Epidermal melanocyte (primary cell): ENCODE measurements around the gene KCNJ5.
A peak's percentile ranks its signal among the peaks of the same experiment; 100 is the strongest.

Source experiments
- DNase-seq: peaks from one replicate; pipeline ENCODE4 v3.0.0; 2011; ENCODE audit warnings: low spot score; ENCODE audit not compliant: insufficient read length

KCNJ5 gene

GRCh38 chr11:128890543-128891368 is at the start of gene KCNJ5:
Gene KCNJ5, plus strand, starts transcription at chr11:128891356. Its CDS starts 19,918 bp downstream, at chr11:128911274.
- DNase-seq: no peak

- DNase-seq: no peak
Measured at GRCh38 chr11:128841461-128842072, 49.6 kb upstream of the KCNJ5 start.

- DNase-seq: no peak
Measured at GRCh38 chr11:128843198-128843785, 47.9 kb upstream of the KCNJ5 start.

- DNase-seq: no peak
Measured at GRCh38 chr11:128845334-128845780, 45.8 kb upstream of the KCNJ5 start.

GRCh38 chr11:128846985-128847384 is 44.2 kb upstream of the KCNJ5 start:
- no peak for DNase-seq

GRCh38 chr11:128848815-128849455 is 42.2 kb upstream of the KCNJ5 start:
- no peak for DNase-seq

GRCh38 chr11:128852327-128853023 is 38.7 kb upstream of the KCNJ5 start:
- no peak for DNase-seq

GRCh38 chr11:128853559-128853958 is 37.6 kb upstream of the KCNJ5 start:
- no peak for DNase-seq

GRCh38 chr11:128854841-128855240 is 36.3 kb upstream of the KCNJ5 start:
- DNase-seq: no peak

- no peak for DNase-seq
Measured at GRCh38 chr11:128856241-128856640, 34.9 kb upstream of the KCNJ5 start.

GRCh38 chr11:128857341-128857740 is 33.8 kb upstream of the KCNJ5 start:
- no peak for DNase-seq

GRCh38 chr11:128859563-128860441 is 31.4 kb upstream of the KCNJ5 start:
- no peak for DNase-seq

GRCh38 chr11:128860571-128861361 is 30.4 kb upstream of the KCNJ5 start:
- DNase-seq: peak; percentile 21

GRCh38 chr11:128862406-128862805 is 28.8 kb upstream of the KCNJ5 start:
- no peak for DNase-seq

GRCh38 chr11:128862908-128863660 is 28.1 kb upstream of the KCNJ5 start:
- DNase-seq: peak; percentile 23

- DNase-seq: no peak
Measured at GRCh38 chr11:128865490-128865889, 25.7 kb upstream of the KCNJ5 start.

- no peak for DNase-seq
Measured at GRCh38 chr11:128867277-128867676, 23.9 kb upstream of the KCNJ5 start, which contains the start of gene KCNJ1. Gene KCNJ1, minus strand, starts transcription at chr11:128867296. Its CDS starts 27,053 bp downstream, at chr11:128840243.

- DNase-seq: no peak
Measured at GRCh38 chr11:128868841-128869671, 22.1 kb upstream of the KCNJ5 start.
